ENCODE data around the gene CNOT4. TPM values are rescaled to one million over a fixed set of nuclear protein-coding genes. Genes with fewer than 3 reads are reported as not detected.
A peak's percentile ranks its signal among the peaks of the same experiment; 100 is the strongest.
"Not testable (repeated sequence)": the region's sequence is repeated elsewhere in the genome, so short reads cannot be mapped to it uniquely, and the experiment has no call there.

Gene CNOT4
- total RNA-seq, 2 donors from 2014 or later = 25.0 to 28.0 TPM

- DNase-seq; ATAC-seq; intact Hi-C loops (cut with DNase I): not testable (repeated sequence)
Measured at GRCh38 chr7:135469705-135470104, 40.2 kb downstream of the CNOT4 start.

GRCh38 chr7:135467207-135467711, 42.6 kb downstream of the CNOT4 start:
- ATAC-seq (no peak), DNase-seq (no peak)
- intact Hi-C loops (cut with DNase I) = no loop called here

- ATAC-seq = no peak
- intact Hi-C loops (cut with DNase I) = no loop called here
- DNase-seq = no peak
Measured at GRCh38 chr7:135466442-135467206, 43.3 kb downstream of the CNOT4 start.

DNA sequence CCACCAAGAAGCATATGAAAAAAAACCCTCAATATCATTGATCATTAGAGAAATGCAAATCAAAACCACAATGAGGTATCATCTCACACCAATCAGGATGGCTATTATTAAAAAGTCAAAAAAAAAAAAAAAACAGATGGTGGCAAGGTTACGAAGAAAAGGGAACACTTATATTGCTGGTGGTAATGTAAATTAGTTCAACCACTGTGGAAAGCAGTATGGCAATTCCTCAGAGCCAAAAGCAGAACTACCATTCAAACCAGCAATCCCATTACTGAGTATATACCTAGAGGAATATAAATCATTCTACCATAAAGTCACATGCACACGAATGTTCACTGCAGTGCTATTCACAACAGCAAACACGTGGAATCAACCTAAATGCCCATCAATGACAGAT, 46.0 kb downstream of the CNOT4 start:
- DNase-seq (no peak), ATAC-seq (no peak)
- intact Hi-C loops (cut with DNase I) = no loop called here

DNA sequence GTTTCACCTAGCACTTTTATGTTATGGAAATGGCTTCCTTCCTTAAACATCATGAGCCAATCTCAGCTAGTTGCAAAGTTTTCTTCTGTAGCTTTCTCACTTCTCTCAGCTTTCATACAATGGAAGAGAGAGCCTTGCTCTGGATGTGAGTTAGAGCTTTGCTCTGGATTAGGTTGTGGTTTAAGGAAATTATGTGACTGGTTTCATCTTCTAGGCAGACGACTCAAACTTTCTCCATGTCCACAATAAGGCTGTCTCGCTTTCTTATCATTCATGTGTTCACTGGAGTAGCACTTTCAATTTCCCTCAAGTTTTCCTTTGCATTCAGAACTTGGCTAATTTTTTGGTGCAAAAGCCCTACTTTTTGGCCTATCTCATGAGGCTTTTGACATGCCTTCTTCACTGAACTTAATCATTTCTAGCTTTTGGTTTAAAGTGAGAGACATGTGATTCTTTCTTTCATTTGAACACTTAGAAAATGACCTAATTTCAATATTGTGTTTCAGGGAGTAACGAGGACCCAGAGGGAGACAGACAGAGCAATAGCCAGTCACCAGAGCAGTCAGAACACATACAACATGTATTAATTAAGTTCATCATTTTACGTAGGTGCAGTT, 49.8 kb downstream of the CNOT4 start:
- intact Hi-C loops (cut with DNase I) = no loop called here
- no peak for DNase-seq
- ATAC-seq = no peak

- no peak for DNase-seq
- intact Hi-C loops (cut with DNase I) = no loop called here
- no peak for ATAC-seq
Measured at GRCh38 chr7:135459076-135459475, 50.8 kb downstream of the CNOT4 start.

DNA sequence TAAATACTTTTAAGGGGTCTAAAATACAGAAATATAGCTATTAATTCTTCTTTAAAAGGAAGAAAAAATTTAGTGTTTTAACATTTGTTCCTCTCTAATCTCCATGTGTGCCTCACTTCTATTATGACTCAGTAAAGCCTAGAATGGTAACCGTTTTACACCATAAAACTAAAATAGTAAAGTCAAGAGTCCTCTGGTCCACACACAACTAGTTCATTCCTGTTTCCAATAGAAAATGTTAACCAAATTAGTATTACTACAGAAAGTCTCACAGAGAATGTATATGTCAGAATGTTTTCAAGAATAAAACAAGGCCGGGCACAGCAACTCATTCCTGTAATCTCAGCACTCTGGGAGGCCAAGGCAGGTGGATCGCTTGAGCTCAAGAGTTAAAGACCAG, 55.8 kb downstream of the CNOT4 start:
- intact Hi-C loops (cut with DNase I) = no loop called here
- DNase-seq = no peak
- no peak for ATAC-seq

- ATAC-seq (no peak), DNase-seq (no peak)
- intact Hi-C loops (cut with DNase I) = no loop called here
Measured at GRCh38 chr7:135449436-135449835, 60.5 kb downstream of the CNOT4 start.

- DNase-seq (no peak), ATAC-seq (no peak)
- intact Hi-C loops (cut with DNase I) = no loop called here
Measured at GRCh38 chr7:135448753-135449152, 61.1 kb downstream of the CNOT4 start.

- intact Hi-C loops (cut with DNase I) = no loop called here
- ATAC-seq (peak in 1 of 2 donors; percentile 39), DNase-seq (no peak)
Measured at GRCh38 chr7:135447748-135448147, 62.2 kb downstream of the CNOT4 start.

DNA sequence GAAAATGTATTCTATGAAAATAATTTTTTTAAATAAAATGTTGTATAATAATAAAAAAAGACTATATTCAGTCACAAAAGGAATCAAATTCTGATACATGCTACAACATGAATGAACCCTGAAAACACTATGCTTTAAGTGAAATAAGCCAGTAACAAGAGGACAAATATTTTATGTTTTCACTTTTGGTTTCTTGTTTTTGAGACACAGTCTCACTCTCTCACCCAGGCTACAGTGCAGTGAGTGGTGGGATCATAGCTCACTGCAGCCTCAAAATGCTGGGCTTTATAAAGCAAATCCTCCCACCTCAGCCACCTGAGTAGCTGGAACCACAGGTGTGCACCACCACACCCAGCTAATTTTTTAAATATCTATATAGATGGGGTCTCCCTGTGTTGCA, 64.2 kb downstream of the CNOT4 start:
- no peak for DNase-seq
- intact Hi-C loops (cut with DNase I) = no loop called here
- ATAC-seq = no peak

DNA sequence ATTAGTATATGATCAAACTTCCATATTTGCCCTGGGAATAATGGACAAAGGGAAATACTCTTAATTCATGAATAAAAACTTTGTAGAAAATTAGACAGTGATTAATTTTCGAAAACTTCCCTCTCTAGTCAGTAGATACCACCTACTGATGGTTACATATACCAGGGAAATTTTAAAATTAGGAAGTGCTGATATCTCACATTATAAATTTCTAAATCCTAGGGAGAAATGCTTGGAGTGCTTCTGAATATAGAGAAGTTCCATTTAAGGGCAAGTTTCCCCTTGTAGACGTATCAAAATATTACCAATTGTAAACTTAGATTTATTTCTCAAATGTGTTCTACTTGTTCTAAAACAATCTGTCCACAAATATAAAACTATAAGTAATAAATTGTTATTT, 64.6 kb downstream of the CNOT4 start:
- ATAC-seq; DNase-seq; intact Hi-C loops (cut with DNase I): not testable (repeated sequence)

GRCh38 chr7:135441791-135442190, 68.1 kb downstream of the CNOT4 start:
- DNase-seq (no peak), ATAC-seq (peak in 1 of 2 donors; percentile 70)
- intact Hi-C loops (cut with DNase I) = no loop called here

- intact Hi-C loops (cut with DNase I) = no loop called here
Measured at GRCh38 chr7:135434047-135434446, 75.9 kb downstream of the CNOT4 start.

DNA sequence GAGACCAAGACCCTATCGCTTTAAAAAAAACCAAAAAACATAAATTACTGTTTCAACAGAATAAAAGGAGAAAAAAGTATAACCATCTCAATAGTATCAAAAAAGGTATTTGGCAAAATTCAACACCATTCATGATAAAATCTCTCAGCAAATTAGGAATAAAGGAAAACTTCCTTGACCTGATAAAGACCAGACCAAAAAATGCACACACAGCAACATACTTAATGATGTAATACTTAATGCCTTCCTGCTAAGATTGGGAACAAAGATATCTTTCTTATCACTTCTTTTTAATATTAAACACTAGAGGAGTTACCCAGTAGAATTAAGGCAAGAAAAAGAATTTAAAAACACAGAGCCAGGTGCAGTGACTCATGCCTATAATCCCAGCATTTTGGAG, 79.3 kb downstream of the CNOT4 start:
- intact Hi-C loops (cut with DNase I) = no loop called here
- DNase-seq (no peak), ATAC-seq (no peak)

More at GRCh38 chr7:135434047-135434446, 75.9 kb downstream of the CNOT4 start:
- ATAC-seq (no peak), DNase-seq (no peak)

GRCh38 chr7:135428879-135429278, 81.0 kb downstream of the CNOT4 start:
- DNase-seq (no peak), ATAC-seq (no peak)
- intact Hi-C loops (cut with DNase I) = no loop called here

GRCh38 chr7:135428011-135428410, 81.9 kb downstream of the CNOT4 start:
- no peak for DNase-seq
- no peak for ATAC-seq
- intact Hi-C loops (cut with DNase I) = no loop called here

DNA sequence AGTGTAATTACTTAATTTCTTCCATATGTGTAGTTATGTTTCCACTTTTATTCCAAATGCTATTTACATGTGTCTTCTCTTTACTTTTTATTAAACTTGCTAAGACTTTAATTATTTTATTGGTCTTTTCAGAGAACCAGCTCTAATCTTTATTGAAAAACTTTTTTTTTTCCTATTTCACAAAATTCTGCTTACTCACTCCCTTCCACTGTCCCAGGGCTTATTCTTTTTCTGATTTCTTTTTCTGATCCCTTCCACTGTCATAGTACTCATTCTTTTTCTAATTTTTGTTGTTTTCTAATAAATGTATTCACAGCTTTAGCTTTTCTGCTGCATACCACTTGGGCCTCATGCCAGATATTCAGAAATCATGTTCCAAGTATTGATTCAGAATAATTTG, 82.7 kb downstream of the CNOT4 start:
- intact Hi-C loops (cut with DNase I) = no loop called here
- no peak for DNase-seq
- no peak for ATAC-seq

- intact Hi-C loops (cut with DNase I) = no loop called here
- DNase-seq = no peak
- no peak for ATAC-seq
Measured at GRCh38 chr7:135425036-135425435, 84.9 kb downstream of the CNOT4 start.

DNA sequence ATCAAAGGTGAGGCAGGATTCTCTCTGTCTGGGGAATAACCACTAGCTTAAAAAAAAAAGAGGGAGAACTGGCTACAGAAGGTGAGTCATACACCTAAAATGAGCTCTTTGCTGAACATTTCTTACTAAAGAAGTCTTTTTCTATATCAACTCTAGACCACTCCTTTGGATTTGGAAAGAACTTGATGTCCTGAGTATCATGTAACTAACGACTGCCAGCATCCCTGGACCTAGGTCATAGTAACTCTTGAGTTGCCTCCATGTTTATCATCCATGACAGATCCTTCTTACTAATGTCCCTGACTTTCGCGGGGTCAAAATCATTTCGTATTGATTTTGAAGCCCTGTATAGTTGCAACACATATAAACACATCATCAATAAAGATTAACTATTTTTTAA, 89.1 kb downstream of the CNOT4 start:
- DNase-seq = no peak
- intact Hi-C loops (cut with DNase I) = no loop called here
- ATAC-seq = peak in 1 of 2 donors; percentile 44

DNA sequence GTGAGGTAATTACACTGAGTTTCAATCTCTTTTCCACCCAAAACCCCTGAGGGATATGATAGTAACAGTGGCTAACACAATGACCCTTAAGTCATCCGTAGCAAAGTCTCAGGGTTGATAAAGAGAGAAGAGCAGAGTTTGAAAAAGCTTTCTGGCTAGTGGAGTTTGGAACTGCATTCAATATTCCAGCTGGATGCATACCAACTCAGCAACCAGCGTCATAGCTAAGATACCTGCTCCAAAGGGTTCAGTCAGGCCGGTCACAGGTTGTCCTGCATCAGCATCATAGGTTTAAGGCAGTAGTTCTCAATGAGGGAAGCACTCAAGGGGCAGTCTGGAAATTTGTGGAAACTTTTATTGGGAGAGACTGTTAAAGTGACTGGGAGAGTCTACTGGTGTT, 93.5 kb downstream of the CNOT4 start:
- no peak for ATAC-seq
- intact Hi-C loops (cut with DNase I) = no loop called here
- DNase-seq = no peak

Measured in left cardiac atrium (tissue), 4 donors.